LNCAP (cell line): ENCODE results near the gene PRR13.

ENCODE experiments used
- CTCF ChIP-seq: fragments of 450-650 bp; IDR thresholded peaks from 2 replicates; pipeline ENCODE4 v1.5.1; 2017; ENCODE audit warnings: mild to moderate bottlenecking

Gene PRR13

DNA sequence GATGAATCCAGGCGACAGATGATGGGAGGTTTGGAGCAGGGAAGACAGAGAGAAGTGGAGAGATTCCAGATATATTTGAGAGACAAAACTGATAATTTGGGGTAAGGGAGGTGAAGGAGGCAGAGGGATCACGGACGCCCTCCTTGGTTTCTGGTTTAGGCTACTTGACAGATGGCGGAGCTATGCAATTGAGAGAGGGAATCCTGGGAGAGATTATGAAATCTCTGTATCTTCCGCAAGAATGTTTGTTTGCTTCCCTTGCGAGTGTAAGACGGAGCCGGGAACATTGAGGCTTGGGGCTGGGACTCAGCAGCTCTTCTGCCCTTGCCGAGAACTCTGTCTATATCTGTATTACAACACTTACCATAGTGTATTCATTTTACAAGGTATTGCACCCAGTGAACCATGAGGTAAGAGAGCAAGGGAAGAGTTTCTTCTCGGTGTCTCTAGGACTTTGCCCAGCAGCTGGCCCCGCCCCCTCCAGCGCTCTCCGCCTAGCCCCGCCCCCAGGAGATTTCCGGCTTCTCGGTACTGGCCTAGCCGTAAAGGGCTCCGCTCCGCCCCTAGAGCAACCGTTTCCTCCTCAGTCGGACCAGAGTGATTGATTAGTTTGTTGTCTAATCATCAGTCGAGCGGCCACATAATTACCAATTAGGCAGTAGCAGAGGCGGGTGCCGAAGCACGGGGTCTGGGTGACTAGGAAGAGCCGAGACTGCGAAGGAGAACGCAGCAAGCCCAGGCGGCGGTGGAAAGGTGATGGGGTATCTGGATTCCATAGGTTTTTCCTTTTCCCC, at the start of gene PRR13:
Gene PRR13 (plus strand): TSS at position 695 of the 794 bp plus-strand sequence. CDS start 981 bp downstream, outside the sequence.
- no peak for TF ChIP-seq CTCF

- no peak for TF ChIP-seq CTCF
Observed at GRCh38 chr12:53399896-53400295, 41.6 kb upstream of the PRR13 start.

- no peak for TF ChIP-seq CTCF
Observed at GRCh38 chr12:53402871-53403270, 38.7 kb upstream of the PRR13 start.

DNA sequence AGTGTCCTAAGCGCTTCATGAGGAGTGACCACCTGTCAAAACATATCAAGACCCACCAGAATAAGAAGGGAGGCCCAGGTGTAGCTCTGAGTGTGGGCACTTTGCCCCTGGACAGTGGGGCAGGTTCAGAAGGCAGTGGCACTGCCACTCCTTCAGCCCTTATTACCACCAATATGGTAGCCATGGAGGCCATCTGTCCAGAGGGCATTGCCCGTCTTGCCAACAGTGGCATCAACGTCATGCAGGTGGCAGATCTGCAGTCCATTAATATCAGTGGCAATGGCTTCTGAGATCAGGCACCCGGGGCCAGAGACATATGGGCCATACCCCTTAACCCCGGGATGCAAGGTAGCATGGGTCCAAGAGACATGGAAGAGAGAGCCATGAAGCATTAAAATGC, 30.6 kb upstream of the PRR13 start:
- no peak for TF ChIP-seq CTCF

DNA sequence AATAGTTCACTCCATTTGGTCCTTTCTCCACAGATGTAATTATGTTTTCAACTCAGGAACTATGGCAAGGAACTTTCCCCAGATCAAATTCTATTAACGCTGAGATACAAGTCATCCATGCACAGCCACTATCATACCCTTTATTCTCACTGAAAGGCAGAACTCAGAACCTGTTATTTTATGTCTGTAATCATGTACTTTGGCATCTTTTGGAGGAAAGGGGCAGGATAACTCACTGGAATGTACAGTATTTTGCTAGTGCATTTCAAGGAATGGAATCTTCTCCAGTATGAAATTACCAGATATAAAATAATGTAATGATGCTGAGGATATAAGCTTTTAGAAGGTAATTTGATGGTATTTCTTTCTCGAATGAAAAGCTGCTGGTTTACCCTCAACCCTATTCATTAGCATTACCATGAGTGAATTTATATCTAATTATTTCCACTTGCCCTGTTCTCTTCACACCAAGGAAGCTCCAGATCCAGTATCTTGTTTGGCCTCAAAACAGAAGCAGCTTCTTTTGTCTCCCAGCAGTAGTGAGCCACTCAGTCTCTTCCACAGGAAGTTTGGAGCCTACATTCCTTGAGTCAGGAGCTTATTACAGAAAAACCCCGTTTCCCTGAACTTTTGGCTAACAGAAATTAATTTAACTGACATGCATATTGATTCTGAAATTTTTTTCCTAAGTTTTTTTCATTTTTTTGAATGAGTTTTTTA, 27.9 kb upstream of the PRR13 start:
- no peak for TF ChIP-seq CTCF

- TF ChIP-seq CTCF, result no peak
Observed at GRCh38 chr12:53414756-53415417, 26.6 kb upstream of the PRR13 start.

- TF ChIP-seq CTCF, result no peak
Observed at GRCh38 chr12:53418221-53418620, 23.3 kb upstream of the PRR13 start.
